SU-DHL-6 (cell line): ENCODE results near the gene CSNK2B.

Experiments used
- H2AFZ ChIP-seq: fragments of 200-600 bp; sonication (generic); 2 replicates; pipeline ENCODE4 v1.6.1; 2014; ENCODE audit warnings: low read depth, mild to moderate bottlenecking, moderate library complexity, mixed read lengths, antibody characterized with exemption, low read length; ENCODE audit not compliant: severe bottlenecking
- H3F3A ChIP-seq: fragments of 200-600 bp; shearing (Covaris generic); 2 replicates; pipeline ENCODE4 v1.6.0; 2016; ENCODE audit warnings: antibody characterized with exemption, mild to moderate bottlenecking; ENCODE audit not compliant: insufficient read depth
- H3K27ac ChIP-seq: fragments of 200-600 bp; sonication (generic); 2 replicates; pipeline ENCODE4 v1.5.1; 2016; ENCODE audit warnings: low read depth, mild to moderate bottlenecking, low read length, moderate library complexity, mixed read lengths
- H3K27me3 ChIP-seq: fragments of 200-600 bp; sonication (generic), shearing (Covaris generic); 2 replicates; pipeline ENCODE4 v1.6.0; 2014; ENCODE audit warnings: mild to moderate bottlenecking, low read length
- H3K36me3 ChIP-seq: fragments of 200-600 bp; sonication (generic); 2 replicates; pipeline ENCODE4 v1.6.1; 2014; ENCODE audit warnings: mild to moderate bottlenecking, low read length, mixed read lengths
- H3K4me2 ChIP-seq: fragments of 300-600, 200-600 bp; shearing (Covaris generic), sonication (generic); 2 replicates; pipeline ENCODE4 v1.6.0; 2014; ENCODE audit warnings: low read length, low read depth, mild to moderate bottlenecking; ENCODE audit not compliant: poor library complexity, severe bottlenecking
- H3K4me3 ChIP-seq: fragments of 200-600 bp; sonication (generic); 2 replicates; pipeline ENCODE4 v1.5.1; 2014; ENCODE audit warnings: antibody characterized with exemption, low read length, mild to moderate bottlenecking, mixed read lengths; ENCODE audit not compliant: insufficient read depth, poor library complexity, severe bottlenecking
- H3K79me2 ChIP-seq: fragments of 200-600 bp; sonication (generic); 2 replicates; pipeline ENCODE4 v1.6.1; 2014; ENCODE audit warnings: mild to moderate bottlenecking, low read length, moderate library complexity; ENCODE audit not compliant: insufficient read depth
- H3K9ac ChIP-seq: fragments of 200-600 bp; sonication (generic); 2 replicates; pipeline ENCODE4 v1.7.0; 2014; ENCODE audit warnings: mild to moderate bottlenecking, low read length
- H3K9me2 ChIP-seq: fragments of 200-600 bp; sonication (generic); replicated peaks from 2 replicates; pipeline ENCODE4 v1.6.1; 2014; ENCODE audit warnings: low read length; ENCODE audit not compliant: insufficient read depth
- H3K9me3 ChIP-seq: fragments of 200-600 bp; sonication (generic); 2 replicates; pipeline ENCODE4 v1.6.1; 2014; ENCODE audit warnings: low read length, mixed read lengths; ENCODE audit not compliant: insufficient read depth
- H4K20me1 ChIP-seq: fragments of 200-600 bp; sonication (generic); 2 replicates; pipeline ENCODE4 v1.6.1; 2014; ENCODE audit warnings: low read depth, mild to moderate bottlenecking, antibody characterized with exemption, low read length, moderate library complexity, mixed read lengths
- EZH2phosphoT487 ChIP-seq: fragments of 200-600 bp; sonication (generic), shearing (Covaris generic); conservative IDR thresholded peaks from 2 replicates; pipeline ENCODE4 v1.6.1; 2018; ENCODE audit warnings: mild to moderate bottlenecking, antibody characterized with exemption, low read length, moderate library complexity, mixed read lengths
- TF ChIP-seq, protein P1 (sequence below): fragments of 200-600 bp; sonication (generic); IDR thresholded peaks from one replicate; pipeline ENCODE4 v1.5.1; 2017; ENCODE audit warnings: antibody characterized with exemption, mild to moderate bottlenecking, low read length, moderate library complexity; ENCODE audit not compliant: insufficient read depth, poor library complexity, severe bottlenecking

The CSNK2B gene

DNA sequence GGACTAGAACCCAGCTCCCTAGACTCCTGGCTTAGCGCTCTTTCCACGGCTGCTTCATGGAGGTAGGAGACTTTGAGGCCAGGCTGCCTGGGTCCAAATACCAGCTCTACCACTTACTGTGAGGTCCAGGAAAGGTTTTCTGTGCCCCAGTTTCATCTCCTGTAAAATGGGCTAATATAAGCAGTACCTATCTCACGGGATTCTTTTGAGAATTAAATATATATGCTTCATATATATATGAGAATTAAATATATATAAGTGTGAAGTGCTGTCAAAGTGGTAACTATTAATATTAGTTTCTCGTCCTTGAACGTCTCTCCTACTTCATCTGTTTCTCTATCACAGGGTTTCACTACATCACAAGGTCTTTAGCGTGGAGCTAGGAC, 25.2 kb downstream of the CSNK2B start:
- Histone ChIP-seq H3K36me3 (peaks cover 5% of the 10 kb centered on the region; the same call in 1 of the 2 replicates), H4K20me1 (no peaks in the 10 kb centered on the region), H3K4me3 (no peak overlapping the region), H3K9me2 (no peaks in the 10 kb centered on the region), H2AFZ (no peak overlapping the region), H3K27me3 (no peaks in the 10 kb centered on the region), H3K4me2 (no peak overlapping the region), H3K9ac (no peak overlapping the region), H3K9me3 (no peaks in the 10 kb centered on the region), H3K27ac (no peak overlapping the region), H3F3A (no peaks in the 10 kb centered on the region), H3K79me2 (no peaks in the 10 kb centered on the region)
- TF ChIP-seq, protein P1, sequence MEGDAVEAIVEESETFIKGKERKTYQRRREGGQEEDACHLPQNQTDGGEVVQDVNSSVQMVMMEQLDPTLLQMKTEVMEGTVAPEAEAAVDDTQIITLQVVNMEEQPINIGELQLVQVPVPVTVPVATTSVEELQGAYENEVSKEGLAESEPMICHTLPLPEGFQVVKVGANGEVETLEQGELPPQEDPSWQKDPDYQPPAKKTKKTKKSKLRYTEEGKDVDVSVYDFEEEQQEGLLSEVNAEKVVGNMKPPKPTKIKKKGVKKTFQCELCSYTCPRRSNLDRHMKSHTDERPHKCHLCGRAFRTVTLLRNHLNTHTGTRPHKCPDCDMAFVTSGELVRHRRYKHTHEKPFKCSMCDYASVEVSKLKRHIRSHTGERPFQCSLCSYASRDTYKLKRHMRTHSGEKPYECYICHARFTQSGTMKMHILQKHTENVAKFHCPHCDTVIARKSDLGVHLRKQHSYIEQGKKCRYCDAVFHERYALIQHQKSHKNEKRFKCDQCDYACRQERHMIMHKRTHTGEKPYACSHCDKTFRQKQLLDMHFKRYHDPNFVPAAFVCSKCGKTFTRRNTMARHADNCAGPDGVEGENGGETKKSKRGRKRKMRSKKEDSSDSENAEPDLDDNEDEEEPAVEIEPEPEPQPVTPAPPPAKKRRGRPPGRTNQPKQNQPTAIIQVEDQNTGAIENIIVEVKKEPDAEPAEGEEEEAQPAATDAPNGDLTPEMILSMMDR = no peak
- TF ChIP-seq EZH2phosphoT487 = no peak

DNA sequence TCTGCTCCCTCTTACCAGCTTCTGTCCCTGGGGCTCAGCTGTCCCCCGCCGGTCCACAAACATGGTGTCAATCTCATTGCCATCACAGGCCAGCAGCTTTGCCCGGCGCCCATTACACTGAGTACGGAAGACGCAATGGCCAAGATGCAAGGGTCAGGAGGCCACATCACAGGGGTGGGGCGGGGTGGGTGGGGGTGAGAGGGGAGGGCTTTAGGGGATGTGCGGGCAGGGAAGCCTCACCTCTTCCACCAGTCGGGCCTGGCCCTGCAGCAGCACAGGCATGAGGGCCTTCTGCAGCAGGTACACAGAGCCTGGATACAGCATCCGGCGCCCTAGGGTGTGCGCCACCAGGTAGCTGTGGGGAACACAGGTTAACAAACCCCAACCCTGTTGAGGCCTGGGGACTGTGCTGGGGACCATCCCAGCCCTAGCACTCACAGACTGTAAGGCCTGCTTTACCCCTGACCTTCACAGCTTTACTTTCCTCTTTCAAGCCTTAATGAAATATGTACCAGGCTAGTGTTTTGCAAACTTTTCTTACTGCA, 25.8 kb downstream of the CSNK2B start:
- no peak overlapping the region for H3K4me3 ChIP-seq
- peaks cover 5% of the 10 kb centered on the region; the same call in 1 of the 2 replicates for H3K36me3 ChIP-seq
- H3K27me3 ChIP-seq = no peaks in the 10 kb centered on the region
- no peak overlapping the region for H3K9ac ChIP-seq
- no peaks in the 10 kb centered on the region for H3K9me2 ChIP-seq
- H3K4me2 ChIP-seq = no peak overlapping the region
- H3K79me2 ChIP-seq = no peaks in the 10 kb centered on the region
- no peaks in the 10 kb centered on the region for H3F3A ChIP-seq
- H3K27ac ChIP-seq = no peak overlapping the region
- TF ChIP-seq, protein P1 = no peak
- TF ChIP-seq EZH2phosphoT487 = no peak
- H3K9me3 ChIP-seq = no peaks in the 10 kb centered on the region
- H2AFZ ChIP-seq = no peak overlapping the region
- H4K20me1 ChIP-seq = no peaks in the 10 kb centered on the region

DNA sequence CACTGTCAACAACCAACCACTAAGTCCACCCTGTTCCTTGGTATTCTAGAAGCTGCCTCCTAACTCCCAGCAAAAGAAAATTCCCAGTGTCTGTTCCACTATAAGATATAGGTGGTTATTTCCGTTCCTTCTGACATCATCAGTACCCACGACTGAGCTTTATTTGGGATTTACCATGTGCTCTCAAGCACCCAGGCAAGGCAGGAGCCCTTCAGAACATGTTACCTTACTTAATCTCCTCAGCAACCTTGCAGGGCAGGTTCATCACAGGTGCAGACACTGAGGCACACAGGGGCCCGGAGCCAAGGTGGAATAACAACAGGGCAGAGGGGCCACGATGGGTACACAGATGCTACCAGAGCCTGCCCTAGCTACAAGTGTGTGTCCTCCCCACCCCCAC, 26.5 kb downstream of the CSNK2B start:
- Histone ChIP-seq H3K79me2 (no peaks in the 10 kb centered on the region), H3K4me3 (no peak overlapping the region), H4K20me1 (no peaks in the 10 kb centered on the region), H3K36me3 (peaks cover 5% of the 10 kb centered on the region; the same call in 1 of the 2 replicates), H3F3A (no peaks in the 10 kb centered on the region), H3K27ac (no peak overlapping the region), H3K27me3 (no peaks in the 10 kb centered on the region), H3K9ac (no peak overlapping the region), H2AFZ (no peak overlapping the region), H3K9me3 (no peaks in the 10 kb centered on the region), H3K4me2 (no peak overlapping the region), H3K9me2 (no peaks in the 10 kb centered on the region)
- TF ChIP-seq, protein P1 = no peak
- TF ChIP-seq EZH2phosphoT487 = no peak
